ENCODE measurements around the gene CLEC7A. TPM values are rescaled to one million over a fixed set of nuclear protein-coding genes. Genes with fewer than 3 reads are reported as not detected.

The CLEC7A gene
- 0.48 TPM in 1 of 2 replicates, not detected in the other for total RNA-seq

GRCh38 chr12:10130042-10130441 is at the start of gene CLEC7A:
CLEC7A (minus strand) TSS chr12:10130199; CDS start chr12:10130082, 117 bp downstream.

GRCh38 chr12:10178821-10179220 is 48.8 kb upstream of the CLEC7A start, which contains the start of gene TMEM52B:
TMEM52B (plus strand) TSS chr12:10179032; CDS start chr12:10179575, 543 bp downstream.

GRCh38 chr12:10171973-10172728 is 42.2 kb upstream of the CLEC7A start, which contains the start of gene OLR1:
OLR1 (minus strand) TSS chr12:10172132; CDS start chr12:10172077, 55 bp downstream.

GRCh38 chr12:10098791-10099190 is 31.2 kb downstream of the CLEC7A start, which contains the start of gene CLEC1A:
CLEC1A (minus strand) TSS chr12:10098985; CDS start chr12:10098922, 63 bp downstream.

Other genes with a start within 250 kb of the CLEC7A start
- gene KLRF2, start 248.7 kb downstream of the CLEC7A start, total RNA-seq = not detected in 2 replicates
- not detected in 2 replicates for gene CLEC2A, start 197.8 kb downstream of the CLEC7A start, total RNA-seq
- not detected in 2 replicates for gene CLEC12A, start 158.8 kb downstream of the CLEC7A start, total RNA-seq
- not detected in 2 replicates for gene CLEC1B, start 131.1 kb downstream of the CLEC7A start, total RNA-seq
- gene CLEC12B, start 119.6 kb downstream of the CLEC7A start, total RNA-seq = not detected in 2 replicates
- not detected in 2 replicates for gene CLEC9A, start 99.5 kb downstream of the CLEC7A start, total RNA-seq
- under 0.01 TPM in 1 of 2 replicates, not detected in the other for gene CLEC1A, start 31.2 kb downstream of the CLEC7A start, total RNA-seq
- gene OLR1, start 41.9 kb upstream of the CLEC7A start, total RNA-seq = under 0.01 and 1.4 TPM in 2 replicates
- gene TMEM52B, start 48.8 kb upstream of the CLEC7A start, total RNA-seq = 0.24 TPM in 1 of 2 replicates, not detected in the other
- gene GABARAPL1, start 82.7 kb upstream of the CLEC7A start, total RNA-seq = 23.9 and 24.1 TPM in 2 replicates
- under 0.01 and 0.24 TPM in 2 replicates for gene KLRD1, start 177.7 kb upstream of the CLEC7A start, total RNA-seq